Mesenchymal stem cell (in vitro differentiated cells and primary cell): Measurements from ENCODE around the gene TMEM196.

Source experiments
- DNase-seq: peaks from one replicate; pipeline ENCODE4 v3.0.0-alpha.2; 2013
- H2AFZ ChIP-seq: one replicate; pipeline ENCODE4 v1.6.1; 2013; ENCODE audit warnings: low read depth, mild to moderate bottlenecking, control low read depth, inconsistent platforms, low read length, moderate library complexity
- H2AK5ac ChIP-seq: 2 replicates; pipeline ENCODE4 v1.6.1; 2013; ENCODE audit warnings: low read length, moderate library complexity, mild to moderate bottlenecking, inconsistent platforms; ENCODE audit not compliant: severe bottlenecking
- H2BK120ac ChIP-seq: one replicate; pipeline ENCODE4 v1.6.1; 2013; ENCODE audit warnings: low read depth, mild to moderate bottlenecking, inconsistent platforms, low read length, moderate library complexity
- H2BK12ac ChIP-seq, 2 experiments: one replicate each; pipeline ENCODE4 v1.6.1; 2013; ENCODE audit warnings: inconsistent platforms in 2 of 2, low read length in 2 of 2, mild to moderate bottlenecking in 2 of 2, moderate library complexity in 2 of 2, control low read depth in 1 of 2
- H2BK15ac ChIP-seq: one replicate; pipeline ENCODE4 v1.6.1; 2013; ENCODE audit warnings: mild to moderate bottlenecking, low read depth, inconsistent platforms; ENCODE audit not compliant: poor library complexity, severe bottlenecking
- H2BK5ac ChIP-seq: 2 replicates; pipeline ENCODE4 v1.6.1; 2013; ENCODE audit warnings: low read depth, mild to moderate bottlenecking, low read length, control low read depth, inconsistent platforms; ENCODE audit not compliant: poor library complexity, severe bottlenecking
- H3K14ac ChIP-seq, 2 experiments: one replicate each; pipeline ENCODE4 v1.6.1; 2013; ENCODE audit warnings: inconsistent platforms in 2 of 2, low read length in 2 of 2, control low read depth in 1 of 2, mild to moderate bottlenecking in 1 of 2, moderate library complexity in 1 of 2
- H3K18ac ChIP-seq, 2 experiments: one replicate each; pipeline ENCODE4 v1.6.1; 2013; ENCODE audit warnings: inconsistent platforms in 2 of 2, low read length in 2 of 2, control low read depth in 1 of 2, low read depth in 1 of 2, mild to moderate bottlenecking in 1 of 2
- H3K23ac ChIP-seq, 2 experiments: one replicate each; pipeline ENCODE4 v1.6.1; 2013; ENCODE audit warnings: inconsistent platforms in 2 of 2, low read length in 2 of 2, mild to moderate bottlenecking in 2 of 2, moderate library complexity in 2 of 2, control low read depth in 1 of 2
- H3K27ac ChIP-seq: 2 replicates; pipeline ENCODE4 v1.5.1; 2013; ENCODE audit warnings: mild to moderate bottlenecking, moderate library complexity, low read length, control low read depth, inconsistent platforms; ENCODE audit not compliant: poor library complexity, severe bottlenecking
- H3K27me3 ChIP-seq, 2 experiments: 2 replicates each; pipeline versions ENCODE4 v1.6.1 to v1.7.0; 2013; ENCODE audit warnings: low read length in 2 of 2, mild to moderate bottlenecking in 2 of 2, moderate library complexity in 2 of 2, control low read depth in 1 of 2, inconsistent platforms in 1 of 2; ENCODE audit not compliant: control insufficient read depth in 1 of 2, insufficient read depth in 1 of 2
- H3K36me3 ChIP-seq, 2 experiments: 2 replicates each; pipeline versions ENCODE4 v1.6.1 to v1.7.0; 2013; ENCODE audit warnings: low read length in 2 of 2, control low read depth in 1 of 2, inconsistent platforms in 1 of 2, low read depth in 1 of 2, mild to moderate bottlenecking in 1 of 2; ENCODE audit not compliant: insufficient read depth in 2 of 2, control insufficient read depth in 1 of 2
- H3K4ac ChIP-seq, 2 experiments: one replicate each; pipeline ENCODE4 v1.6.1; 2013; ENCODE audit warnings: inconsistent platforms in 2 of 2, low read length in 2 of 2, mild to moderate bottlenecking in 2 of 2, moderate library complexity in 2 of 2, control low read depth in 1 of 2, low read depth in 1 of 2
- H3K4me1 ChIP-seq: 2 replicates; pipeline ENCODE4 v1.6.1; 2013; ENCODE audit warnings: low read depth, low read length, control low read depth; ENCODE audit not compliant: control insufficient read depth, insufficient read depth
- H3K4me2 ChIP-seq: 2 replicates; pipeline ENCODE4 v1.6.1; 2013; ENCODE audit warnings: low read length, mild to moderate bottlenecking, inconsistent platforms; ENCODE audit not compliant: poor library complexity, severe bottlenecking
- H3K4me3 ChIP-seq, 2 experiments: 2 replicates each; pipeline versions ENCODE4 v1.5.1 to v1.7.0; 2013; ENCODE audit warnings: low read length in 2 of 2, mild to moderate bottlenecking in 2 of 2, control low read depth in 1 of 2, low read depth in 1 of 2; ENCODE audit not compliant: insufficient read depth in 1 of 2
- H3K79me1 ChIP-seq: replicated peaks from 2 replicates; pipeline ENCODE4 v1.6.1; 2013; ENCODE audit warnings: mild to moderate bottlenecking, control low read depth, low read length, inconsistent platforms; ENCODE audit not compliant: poor library complexity, severe bottlenecking
- H3K9ac ChIP-seq: 2 replicates; pipeline ENCODE4 v1.7.0; 2013; ENCODE audit warnings: mild to moderate bottlenecking, low read length, moderate library complexity
- H3K9me3 ChIP-seq: 2 replicates; pipeline ENCODE4 v1.7.0; 2013; ENCODE audit warnings: mild to moderate bottlenecking, low read length; ENCODE audit not compliant: control insufficient read depth
- H4K8ac ChIP-seq: one replicate; pipeline ENCODE4 v1.6.1; 2013; ENCODE audit warnings: inconsistent platforms, mild to moderate bottlenecking, low read length, moderate library complexity
- H4K91ac ChIP-seq: one replicate; pipeline ENCODE4 v1.6.1; 2013; ENCODE audit warnings: mild to moderate bottlenecking, low read length, inconsistent platforms
- WGBS: methylation state at CpG from one replicate; pipeline ENCODE4 v1.1.7; 2013; ENCODE audit warnings: mixed read lengths; 5-methylcytosine and 5-hydroxymethylcytosine counted together

The TMEM196 gene

GRCh38 chr7:19752020-19752419 lies 21.4 kb downstream of the TMEM196 start:
- no peak overlapping the region for H4K8ac ChIP-seq
- H2BK5ac ChIP-seq = no peak overlapping the region
- no peak overlapping the region for H4K91ac ChIP-seq
- H2AFZ ChIP-seq = no peak overlapping the region
- no peaks in the 10 kb centered on the region for H3K27me3 ChIP-seq
- no peak overlapping the region for H3K9ac ChIP-seq
- H3K79me1 ChIP-seq = no peaks in the 10 kb centered on the region
- H2BK120ac ChIP-seq = no peak overlapping the region
- no peaks in the 10 kb centered on the region for H3K36me3 ChIP-seq
- H3K23ac ChIP-seq = no peak overlapping the region
- H3K9me3 ChIP-seq = no peaks in the 10 kb centered on the region
- DNase-seq = no peak
- H2BK15ac ChIP-seq = no peak overlapping the region
- no peak overlapping the region for H3K4me2 ChIP-seq
- H3K14ac ChIP-seq = no peak overlapping the region
- no peak overlapping the region for H2BK12ac ChIP-seq
- no peak overlapping the region for H3K4me3 ChIP-seq
- H2AK5ac ChIP-seq = no peak overlapping the region
- H3K27ac ChIP-seq = no peak overlapping the region
- WGBS = 97% methylated on average over 2 of the region's 3 CpGs
- peaks cover 2% of the 10 kb centered on the region for H3K4me1 ChIP-seq
- no peak overlapping the region for H3K4ac ChIP-seq
- H3K18ac ChIP-seq = no peak overlapping the region

GRCh38 chr7:19749658-19750057 lies 23.8 kb downstream of the TMEM196 start:
- H3K14ac ChIP-seq = no peak overlapping the region
- no peak overlapping the region for H3K9ac ChIP-seq
- H3K27me3 ChIP-seq = no peaks in the 10 kb centered on the region
- no peak overlapping the region for H2BK120ac ChIP-seq
- H4K8ac ChIP-seq = no peak overlapping the region
- DNase-seq = peak; percentile 10
- H2AFZ ChIP-seq = no peak overlapping the region
- no peak overlapping the region for H3K23ac ChIP-seq
- H3K18ac ChIP-seq = no peak overlapping the region
- H2BK12ac ChIP-seq = no peak overlapping the region
- no peak overlapping the region for H4K91ac ChIP-seq
- peak overlapping the region; percentile 61 for H3K27ac ChIP-seq
- H3K4me3 ChIP-seq = no peak overlapping the region
- no peak overlapping the region for H2BK15ac ChIP-seq
- WGBS = 38% methylated on average over 4 of the region's 4 CpGs
- H2BK5ac ChIP-seq = no peak overlapping the region
- H3K9me3 ChIP-seq = no peaks in the 10 kb centered on the region
- H3K4me2 ChIP-seq = no peak overlapping the region
- no peaks in the 10 kb centered on the region for H3K79me1 ChIP-seq
- H3K4ac ChIP-seq = no peak overlapping the region
- no peaks in the 10 kb centered on the region for H3K4me1 ChIP-seq
- no peak overlapping the region for H2AK5ac ChIP-seq
- no peaks in the 10 kb centered on the region for H3K36me3 ChIP-seq

GRCh38 chr7:19747740-19748339 lies 25.6 kb downstream of the TMEM196 start:
- no peak overlapping the region for H3K18ac ChIP-seq
- H3K4me3 ChIP-seq = no peak overlapping the region
- H2BK120ac ChIP-seq = no peak overlapping the region
- H3K27ac ChIP-seq = no peak overlapping the region
- no peaks in the 10 kb centered on the region for H3K36me3 ChIP-seq
- H3K9ac ChIP-seq = peak overlapping the region; percentile 16
- no peaks in the 10 kb centered on the region for H3K9me3 ChIP-seq
- H3K23ac ChIP-seq = no peak overlapping the region
- no peak overlapping the region for H2AK5ac ChIP-seq
- no peak overlapping the region for H2BK5ac ChIP-seq
- no peaks in the 10 kb centered on the region for H3K79me1 ChIP-seq
- H3K14ac ChIP-seq = no peak overlapping the region
- H2BK12ac ChIP-seq = no peak overlapping the region
- no peak overlapping the region for H2AFZ ChIP-seq
- WGBS = 46% methylated on average over 1 of the region's 4 CpGs
- H2BK15ac ChIP-seq = no peak overlapping the region
- H3K27me3 ChIP-seq = no peaks in the 10 kb centered on the region
- no peaks in the 10 kb centered on the region for H3K4me1 ChIP-seq
- no peak overlapping the region for H4K8ac ChIP-seq
- H4K91ac ChIP-seq = no peak overlapping the region
- no peak overlapping the region for H3K4me2 ChIP-seq
- peak; percentile 48 for DNase-seq
- no peak overlapping the region for H3K4ac ChIP-seq

GRCh38 chr7:19744075-19744474 lies 29.3 kb downstream of the TMEM196 start:
- Histone ChIP-seq H2BK5ac (no peak overlapping the region), H3K4me2 (no peak overlapping the region), H3K27me3 (no peaks in the 10 kb centered on the region), H3K9ac (no peak overlapping the region), H4K8ac (no peak overlapping the region), H3K14ac (no peak overlapping the region), H3K4me3 (no peak overlapping the region), H2BK120ac (no peak overlapping the region), H3K9me3 (no peaks in the 10 kb centered on the region), H3K27ac (no peak overlapping the region), H2AK5ac (no peak overlapping the region), H3K4me1 (no peaks in the 10 kb centered on the region), H2AFZ (no peak overlapping the region), H3K4ac (no peak overlapping the region), H2BK15ac (no peak overlapping the region), H3K23ac (no peak overlapping the region), H4K91ac (no peak overlapping the region), H2BK12ac (no peak overlapping the region), H3K79me1 (no peaks in the 10 kb centered on the region), H3K36me3 (no peaks in the 10 kb centered on the region), H3K18ac (no peak overlapping the region)
- no peak for DNase-seq
- WGBS = no CpG with 5 or more reads among the region's 1 CpG
